Erythroblast (primary cell): ENCODE measurements around the gene FAM13A.

ENCODE experiments used
- DNase-seq, 2 experiments: peaks; one replicate each; lab custom pipeline; 2025; lab: John Stamatoyannopoulos, UW
- GATA1 ChIP-seq: IDR thresholded peaks from 2 replicates; pipeline ENCODE4 v1.6.1; 2011; ENCODE audit warnings: low read depth, mild to moderate bottlenecking, control low read depth, low read length, moderate library complexity
- POLR2A ChIP-seq: IDR thresholded peaks from 2 replicates; pipeline ENCODE4 v1.6.1; 2011; ENCODE audit warnings: mild to moderate bottlenecking, low read length

FAM13A gene

DNA sequence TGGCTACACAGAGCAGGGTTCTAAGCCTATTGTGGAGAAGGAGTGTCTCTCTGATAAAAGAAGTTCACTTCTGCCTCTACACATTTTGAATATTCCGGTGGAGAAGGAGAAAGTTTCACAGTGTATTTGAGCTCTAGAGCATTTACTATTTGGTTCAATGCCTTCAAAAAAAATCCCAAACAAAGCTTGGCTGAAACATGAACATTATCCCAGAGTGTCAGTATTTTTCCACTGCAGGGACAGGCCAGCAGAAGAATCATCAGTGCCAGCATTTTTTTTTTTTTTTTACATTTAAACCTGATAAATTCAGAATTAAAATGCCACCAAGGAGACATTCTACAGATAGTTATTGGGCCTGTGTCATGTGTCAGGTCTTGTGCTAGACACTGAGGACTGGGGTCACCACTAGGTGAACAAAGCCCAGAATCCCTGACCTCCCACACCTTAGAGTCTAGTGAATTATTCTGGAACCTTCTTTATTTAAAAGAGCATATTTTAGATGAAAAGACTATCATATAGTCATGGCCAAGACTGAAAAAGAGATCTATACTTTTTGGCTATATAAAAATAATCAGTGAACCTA, 311.3 kb downstream of the FAM13A start:
- TF ChIP-seq POLR2A = no peak
- no peak for TF ChIP-seq GATA1

DNA sequence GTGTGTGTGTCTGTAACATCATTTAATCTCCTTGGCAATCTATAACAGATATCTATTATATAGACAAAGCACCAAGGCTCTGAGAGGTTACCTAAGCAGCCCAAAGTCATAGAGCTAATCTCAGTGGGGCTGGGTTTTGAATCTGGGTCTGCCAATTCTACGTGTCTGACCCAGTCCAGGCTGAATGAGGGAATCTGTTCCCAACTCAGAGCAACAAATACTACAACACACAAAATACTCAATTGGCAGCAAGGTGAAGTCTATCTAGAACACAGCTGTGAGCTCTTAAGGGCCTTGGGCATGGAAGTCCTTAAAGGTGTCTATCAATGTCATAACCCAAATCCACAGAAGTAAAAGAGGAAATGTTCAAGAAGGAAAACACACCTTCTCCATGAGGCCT, 311.8 kb downstream of the FAM13A start:
- DNase-seq = no peak

More for the DNA sequence above, 311.3 kb downstream of the FAM13A start:
- DNase-seq = no peak

DNA sequence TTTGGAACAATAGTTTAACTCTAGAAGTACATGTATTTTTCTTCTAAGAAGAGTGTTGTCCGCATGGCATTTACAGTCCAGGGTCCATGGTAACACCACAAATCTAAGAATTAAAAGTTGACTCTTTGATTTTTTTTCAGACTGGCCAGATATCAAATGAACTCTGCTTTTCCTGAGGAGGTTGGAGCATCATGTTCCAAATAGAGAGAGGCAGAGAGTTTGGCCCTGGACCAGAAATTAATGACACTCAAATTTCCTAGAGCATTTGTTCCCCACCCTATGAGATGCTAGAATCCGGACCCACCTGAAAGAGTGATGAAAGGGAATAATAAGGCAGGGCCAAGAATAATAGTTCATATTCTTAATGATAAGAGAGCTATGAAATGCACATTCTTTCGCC, 312.4 kb downstream of the FAM13A start:
- no peak for TF ChIP-seq POLR2A
- TF ChIP-seq GATA1 = no peak
- no peak for DNase-seq

More for the DNA sequence above, 311.8 kb downstream of the FAM13A start:
- no peak for TF ChIP-seq GATA1
- TF ChIP-seq POLR2A = no peak

DNA sequence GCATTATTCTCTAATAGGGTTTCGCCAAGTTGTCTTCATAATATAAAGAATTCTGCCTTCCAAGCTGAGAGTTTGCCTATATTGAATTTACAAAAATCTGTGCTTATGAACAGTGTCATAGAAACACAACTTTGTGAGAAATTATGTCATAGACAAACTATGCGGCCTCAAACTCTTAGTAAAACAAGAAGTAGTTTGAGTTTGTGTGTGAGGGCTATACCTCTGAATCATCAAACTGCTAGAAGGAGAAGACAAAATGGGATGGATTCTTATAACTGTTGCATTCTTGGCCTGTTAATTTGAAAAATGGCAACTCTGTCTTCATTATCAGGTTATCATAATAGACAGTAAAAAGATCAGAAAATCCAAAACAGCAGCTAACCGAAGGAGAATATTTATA, 313.3 kb downstream of the FAM13A start:
- TF ChIP-seq POLR2A (no peak), GATA1 (no peak)
- DNase-seq = no peak

DNA sequence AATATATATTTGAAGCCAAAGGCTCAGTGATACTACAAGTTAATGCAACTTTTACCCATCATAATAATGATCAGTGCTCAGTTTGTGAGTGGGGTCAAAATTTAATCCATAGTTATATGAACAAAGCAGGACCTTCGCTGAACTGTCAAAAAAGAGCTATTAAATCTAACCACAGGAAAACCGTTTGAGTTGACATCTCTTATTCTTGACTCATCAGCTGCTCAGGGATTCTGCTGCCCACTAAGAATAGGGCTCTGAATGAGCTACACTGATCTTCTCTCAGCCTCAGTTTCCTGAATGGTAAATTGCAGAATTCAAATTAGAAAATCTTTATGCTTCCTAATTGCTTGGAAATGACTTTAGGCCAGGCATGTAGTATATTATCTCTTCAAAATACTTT, 314.4 kb downstream of the FAM13A start:
- no peak for DNase-seq
- TF ChIP-seq GATA1 (no peak), POLR2A (no peak)

GRCh38 chr4:88738180-88738579, 318.8 kb downstream of the FAM13A start:
- no peak for DNase-seq
- TF ChIP-seq GATA1 = no peak

- DNase-seq = no peak
- TF ChIP-seq GATA1 (no peak), POLR2A (no peak)
Measured at GRCh38 chr4:88737307-88737941, 319.6 kb downstream of the FAM13A start.

GRCh38 chr4:88736264-88736663, 320.7 kb downstream of the FAM13A start:
- TF ChIP-seq POLR2A (no peak), GATA1 (no peak)
- DNase-seq = no peak

- DNase-seq = no peak
- TF ChIP-seq POLR2A (no peak), GATA1 (no peak)
Measured at GRCh38 chr4:88735564-88735963, 321.4 kb downstream of the FAM13A start.

DNA sequence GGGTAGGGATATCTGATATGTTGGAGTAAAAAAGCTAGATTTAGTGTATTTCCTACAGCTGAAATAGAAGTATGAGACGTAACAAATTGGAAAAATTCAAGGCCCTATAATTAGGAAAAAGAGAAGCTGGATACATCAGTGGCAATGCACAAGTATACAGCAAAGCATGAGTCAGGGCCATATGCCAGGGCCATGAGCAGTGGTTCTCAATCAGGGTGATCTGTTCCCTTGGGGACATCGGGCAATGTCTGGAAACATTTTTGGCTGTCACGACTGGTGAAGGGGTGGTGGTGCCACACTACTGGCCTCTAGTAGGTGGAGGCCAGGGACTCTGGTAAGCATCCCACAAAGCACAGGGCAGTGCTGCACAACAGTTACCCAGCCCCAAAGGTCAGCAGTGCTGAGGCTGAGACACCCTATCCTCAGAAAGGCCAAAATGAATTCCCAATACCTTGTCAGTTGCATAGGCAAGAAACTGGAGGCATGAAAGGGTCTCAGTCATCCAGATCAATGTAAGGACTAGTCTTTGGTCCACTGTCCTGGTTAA, 322.5 kb downstream of the FAM13A start:
- no peak for DNase-seq
- TF ChIP-seq GATA1 (no peak), POLR2A (no peak)

DNA sequence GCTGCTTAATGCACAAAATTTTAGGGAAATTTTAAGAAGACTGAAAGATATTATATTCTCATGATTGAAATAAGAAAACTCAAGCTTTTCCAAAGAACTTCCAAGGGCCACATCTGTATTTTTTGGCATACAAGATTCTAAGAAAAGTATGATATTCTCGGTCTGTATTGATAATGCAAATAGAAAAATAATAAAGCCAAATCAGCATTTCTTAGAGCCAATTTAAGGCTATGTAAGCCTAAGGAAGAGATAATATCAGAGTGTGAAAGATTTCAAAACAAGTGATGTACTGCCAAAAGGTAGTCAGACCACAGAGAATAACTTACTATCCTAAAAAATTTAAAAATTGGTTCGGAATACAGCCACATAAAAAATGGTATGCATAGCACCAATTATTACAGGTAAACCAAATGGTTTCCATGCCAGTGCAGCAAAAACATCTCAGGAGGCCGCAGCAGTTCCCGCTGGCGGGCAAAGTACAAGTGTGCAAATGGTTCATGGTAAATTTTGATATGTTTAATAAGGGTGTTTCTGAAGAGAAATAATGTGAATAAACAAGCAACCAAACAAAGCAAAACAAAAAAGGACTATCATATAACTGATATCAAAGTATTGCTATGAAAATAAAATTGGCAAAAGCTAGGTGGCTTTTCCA, 324.1 kb downstream of the FAM13A start:
- TF ChIP-seq POLR2A (no peak), GATA1 (no peak)
- no peak for DNase-seq

GRCh38 chr4:88731381-88731780, 325.6 kb downstream of the FAM13A start:
- no peak for TF ChIP-seq POLR2A
- no peak for TF ChIP-seq GATA1
- no peak for DNase-seq

- TF ChIP-seq GATA1 (no peak), POLR2A (no peak)
- DNase-seq = no peak
Measured at GRCh38 chr4:88730811-88731210, 326.2 kb downstream of the FAM13A start.

DNA sequence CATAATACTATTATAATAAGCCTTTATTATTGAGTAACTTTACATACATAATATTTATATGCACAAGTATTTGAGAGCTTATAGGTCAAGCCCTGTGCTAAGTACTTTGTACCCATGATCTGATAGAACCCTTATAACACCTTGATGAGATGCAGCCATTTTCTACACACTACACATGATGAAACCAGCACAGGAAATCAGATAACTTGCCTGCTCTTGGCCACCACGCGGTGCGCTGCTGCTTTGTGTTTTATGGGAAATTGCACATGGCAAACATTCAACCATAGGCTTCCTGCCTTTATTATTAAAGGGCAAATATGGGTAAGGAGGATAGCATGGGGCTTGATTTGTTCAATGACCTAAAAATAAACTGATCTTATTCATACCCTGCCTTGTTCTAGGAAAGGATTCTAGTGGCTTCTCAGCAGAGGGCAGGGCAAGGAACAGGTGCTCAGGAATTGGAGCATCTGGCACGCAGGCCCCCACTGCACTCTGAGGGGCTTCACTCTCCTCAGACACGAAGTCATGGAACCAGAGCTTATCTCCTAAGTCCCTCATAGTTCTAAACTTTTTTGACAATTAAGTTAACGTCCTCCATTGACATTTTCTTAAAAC, 327.7 kb downstream of the FAM13A start:
- no peak for TF ChIP-seq GATA1
- TF ChIP-seq POLR2A = no peak
- no peak for DNase-seq
